NCI-H2081 treated with DMSO at 0.1 percent for 48 hours (cell line): ENCODE data around the gene AP1S3.
"Not testable (repeated sequence)": the region's sequence is repeated elsewhere in the genome, so short reads cannot be mapped to it uniquely, and the experiment has no call there.

Source experiments
- DNase-seq: peaks from one replicate; lab custom pipeline; 2025; lab: John Stamatoyannopoulos, UW

Gene AP1S3

DNA sequence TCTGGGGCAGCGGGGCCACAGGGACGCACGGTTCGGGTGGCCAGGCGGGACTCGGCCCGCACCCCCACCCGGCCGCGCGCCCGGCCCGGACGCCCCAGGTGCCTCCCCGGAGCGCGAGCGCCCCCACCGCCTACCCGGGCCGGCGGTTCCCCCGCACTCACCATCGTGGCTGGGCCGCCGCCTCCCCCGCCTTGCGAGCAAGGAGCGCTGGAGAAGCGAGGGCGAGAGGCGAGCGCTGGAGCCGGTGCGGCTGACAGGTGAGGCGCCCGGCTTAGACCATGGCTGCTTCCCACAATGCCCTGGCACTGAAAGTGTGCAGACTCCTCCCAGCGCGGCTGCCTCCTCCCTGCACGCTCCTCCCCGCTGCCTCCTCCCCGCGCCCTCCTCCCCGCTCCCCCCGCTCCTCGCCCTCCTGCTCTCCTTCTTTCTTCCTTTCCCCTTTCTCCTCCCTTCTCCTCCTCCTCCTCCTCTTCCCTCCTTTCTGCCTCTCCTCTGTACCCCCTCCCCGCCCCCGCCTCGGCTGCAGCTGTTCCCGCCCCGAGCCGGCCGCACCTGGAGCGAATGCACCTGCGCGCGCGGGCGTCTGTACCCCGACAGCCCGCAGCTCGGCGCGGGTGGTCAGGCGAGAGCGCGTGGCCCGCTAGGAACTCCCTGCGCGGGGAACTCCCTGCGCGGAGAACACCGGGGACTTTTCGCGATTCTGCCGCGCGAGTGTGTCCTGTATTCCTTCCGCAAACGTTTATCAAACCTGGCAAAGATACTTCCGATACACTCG, at the start of gene AP1S3:
Gene AP1S3 (minus strand): TSS at position 296 of the 775 bp plus-strand sequence. CDS start 132 bp downstream, at position 164.
- DNase-seq = peak; percentile 60

DNA sequence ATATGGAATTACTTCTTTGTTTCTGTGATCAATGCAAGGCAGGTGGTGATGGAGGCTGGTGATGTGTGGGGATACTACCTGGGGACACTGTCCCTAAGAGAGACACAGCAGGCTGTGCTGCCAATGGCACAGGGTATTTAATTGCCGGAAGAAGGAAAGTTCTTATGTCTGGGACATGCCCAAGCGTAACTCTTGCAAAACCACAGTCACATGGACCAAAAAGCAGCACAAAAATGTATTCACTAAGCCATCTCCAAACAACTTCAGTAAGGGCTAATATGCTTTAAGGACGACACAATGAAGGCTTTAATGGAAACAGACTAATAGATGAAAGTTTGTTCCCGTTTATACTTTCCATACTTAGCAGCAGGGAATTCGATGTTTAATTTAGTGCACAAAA, 49.7 kb upstream of the AP1S3 start:
- no peak for DNase-seq

DNA sequence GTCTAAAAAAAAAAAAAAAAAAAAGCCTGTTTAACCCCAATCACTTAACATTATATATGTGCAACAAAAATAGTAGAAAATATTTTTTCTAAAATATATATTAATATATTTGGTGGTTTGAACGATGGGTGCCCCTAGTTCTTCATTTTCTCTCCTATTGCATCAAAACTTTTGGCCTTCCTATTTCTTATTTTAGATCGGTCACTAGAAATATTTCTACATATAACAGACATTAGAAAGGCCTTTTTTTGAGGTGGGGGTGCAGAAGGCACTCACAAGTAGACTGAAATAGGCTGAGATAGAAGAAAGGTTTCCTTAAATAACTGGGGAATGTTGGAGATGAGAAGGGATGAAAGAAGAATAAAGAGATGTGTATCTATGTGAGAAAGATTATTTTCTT, 49.3 kb upstream of the AP1S3 start:
- DNase-seq = no peak

DNA sequence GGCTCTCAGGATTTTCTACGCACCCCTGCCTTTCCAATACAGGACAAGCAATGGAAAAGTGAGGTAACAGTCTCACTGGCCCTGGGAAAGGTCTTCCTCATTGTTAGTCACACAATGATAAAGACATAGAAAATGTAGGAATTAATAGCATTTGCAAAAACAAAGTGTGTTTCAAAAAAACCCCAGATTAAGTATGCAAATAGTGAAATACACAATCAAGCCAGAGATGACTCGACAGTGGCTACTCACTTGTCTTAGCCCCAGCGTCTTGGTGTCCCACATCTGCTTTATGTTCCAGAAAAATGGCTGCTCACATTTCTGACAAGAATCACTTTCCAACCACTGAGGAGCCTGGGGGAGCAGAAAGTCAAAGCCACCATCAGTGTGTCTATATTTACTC, 47.0 kb upstream of the AP1S3 start:
- no peak for DNase-seq

DNA sequence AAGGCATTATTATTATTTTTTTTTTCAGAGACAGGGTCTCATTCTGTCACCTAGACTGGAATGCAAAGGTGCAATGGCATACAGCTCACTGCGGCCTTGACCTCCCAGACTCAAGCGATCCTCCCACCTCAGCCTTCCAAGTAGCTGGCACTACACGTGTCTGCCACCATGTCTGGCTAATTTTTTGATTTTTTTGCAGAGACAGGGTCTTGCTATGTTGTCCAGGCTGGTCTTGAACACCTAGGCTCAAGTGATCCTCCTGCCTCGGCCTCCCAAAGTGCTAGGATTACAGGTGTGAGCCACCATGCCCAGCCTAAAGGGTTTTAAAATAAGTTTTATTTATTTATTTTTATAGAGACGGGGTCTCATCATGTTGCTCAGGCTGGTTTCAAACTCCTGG, 45.3 kb upstream of the AP1S3 start:
- no peak for DNase-seq

DNA sequence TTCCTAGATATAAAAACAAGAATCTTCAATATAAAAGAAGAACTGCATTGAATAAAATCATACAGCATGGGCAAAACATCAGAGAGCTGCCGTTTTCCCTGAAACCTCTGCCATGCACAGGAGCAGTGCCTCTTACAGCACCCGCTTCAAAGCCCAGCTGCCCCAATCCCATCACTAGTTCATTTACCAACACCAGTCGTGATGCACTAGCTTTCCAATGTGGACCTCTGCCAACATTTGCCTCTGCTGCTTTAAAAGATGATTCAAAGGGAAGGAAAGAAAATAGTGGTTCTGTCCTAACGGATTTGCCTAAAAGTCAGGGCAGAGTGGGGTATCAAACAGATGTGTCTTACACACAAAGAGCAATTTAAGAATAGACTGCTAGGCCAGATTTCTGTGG, 43.4 kb upstream of the AP1S3 start:
- no peak for DNase-seq

DNA sequence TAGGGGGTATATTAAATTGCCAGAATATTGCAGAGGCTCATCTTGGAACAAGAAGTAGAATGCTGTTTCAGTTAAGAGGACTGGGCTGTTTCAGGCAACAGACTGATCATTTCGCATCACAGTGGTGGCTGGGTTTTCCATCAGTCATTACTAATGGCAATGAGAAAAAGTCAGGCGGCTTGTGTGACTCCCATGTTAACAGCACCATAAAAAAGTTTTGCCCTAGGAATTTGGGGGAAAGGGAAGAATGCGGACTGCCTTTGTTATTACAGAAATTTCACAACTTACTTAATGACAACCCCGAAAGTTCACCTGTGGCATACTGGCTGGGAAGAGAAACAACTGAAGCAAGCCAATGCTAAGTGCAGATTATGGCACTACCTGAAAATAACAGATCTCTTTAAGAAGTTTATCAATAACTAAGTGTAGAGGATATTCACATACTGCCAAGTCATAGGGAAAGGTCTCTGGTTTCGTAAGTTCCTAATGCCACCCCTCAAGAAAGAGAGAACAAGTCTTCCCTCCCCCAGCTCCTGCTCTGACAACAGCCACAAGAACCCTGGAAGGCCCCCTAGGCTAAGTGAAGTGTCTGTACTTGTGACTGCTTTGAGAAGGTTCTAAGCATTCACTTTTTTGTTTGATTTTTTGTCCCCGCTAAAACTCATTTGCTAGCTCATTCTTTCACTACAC, 40.5 kb upstream of the AP1S3 start:
- DNase-seq = no peak

DNA sequence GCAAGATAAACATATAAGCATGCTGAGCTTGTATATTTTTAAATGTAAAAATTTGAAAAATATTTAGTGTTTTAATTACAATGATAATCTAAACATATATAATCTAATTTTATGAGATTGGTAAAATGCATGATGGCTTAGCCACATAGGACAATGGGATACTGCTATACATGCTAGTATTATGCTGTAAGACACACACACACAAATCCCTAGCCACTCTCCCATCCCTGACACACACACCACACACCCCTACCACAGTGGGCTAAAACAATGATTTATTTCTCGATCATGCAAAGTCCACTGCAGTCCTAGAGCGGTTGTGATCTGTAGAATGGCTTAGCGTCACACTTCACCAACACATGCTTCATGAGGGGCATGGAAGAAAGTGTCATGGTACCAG, 36.3 kb upstream of the AP1S3 start:
- no peak for DNase-seq

DNA sequence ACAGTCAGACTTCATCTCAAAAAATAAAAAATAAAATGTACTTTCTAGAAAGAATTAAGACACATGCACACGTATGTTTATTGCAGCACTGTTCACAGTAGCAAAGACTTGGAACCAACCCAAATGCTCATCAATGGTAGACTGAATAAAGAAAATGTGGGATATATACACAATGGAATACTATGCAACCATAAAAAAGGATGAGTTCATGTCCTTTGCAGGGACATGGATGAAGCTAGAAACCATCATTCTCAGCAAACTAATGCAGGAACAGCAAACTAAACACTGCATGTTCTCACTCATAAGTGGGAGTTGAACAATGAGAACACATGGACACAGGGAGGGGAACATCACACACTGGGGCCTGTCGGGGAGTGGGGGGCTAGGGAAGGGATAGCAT, 35.4 kb upstream of the AP1S3 start:
- not testable (repeated sequence) for DNase-seq

DNA sequence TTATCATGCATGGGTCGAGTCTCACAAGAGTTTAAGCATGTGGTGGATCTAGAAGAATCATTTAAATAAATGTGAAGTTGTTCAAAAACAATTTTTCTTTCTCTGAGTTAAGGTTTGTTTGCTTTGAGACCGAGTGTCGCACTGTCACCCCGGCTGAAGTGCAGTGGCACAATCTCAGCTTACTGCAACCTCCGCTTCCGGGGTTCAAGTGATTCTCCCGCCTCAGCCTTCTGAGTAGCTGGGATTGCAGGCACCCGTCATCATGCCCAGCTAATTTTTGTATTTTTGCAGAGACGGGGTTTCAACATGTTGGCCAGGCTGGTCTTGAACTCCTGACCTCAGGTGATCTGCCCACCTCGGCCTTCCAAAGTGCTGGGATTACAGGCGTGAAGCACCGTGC, 34.3 kb upstream of the AP1S3 start:
- not testable (repeated sequence) for DNase-seq

DNA sequence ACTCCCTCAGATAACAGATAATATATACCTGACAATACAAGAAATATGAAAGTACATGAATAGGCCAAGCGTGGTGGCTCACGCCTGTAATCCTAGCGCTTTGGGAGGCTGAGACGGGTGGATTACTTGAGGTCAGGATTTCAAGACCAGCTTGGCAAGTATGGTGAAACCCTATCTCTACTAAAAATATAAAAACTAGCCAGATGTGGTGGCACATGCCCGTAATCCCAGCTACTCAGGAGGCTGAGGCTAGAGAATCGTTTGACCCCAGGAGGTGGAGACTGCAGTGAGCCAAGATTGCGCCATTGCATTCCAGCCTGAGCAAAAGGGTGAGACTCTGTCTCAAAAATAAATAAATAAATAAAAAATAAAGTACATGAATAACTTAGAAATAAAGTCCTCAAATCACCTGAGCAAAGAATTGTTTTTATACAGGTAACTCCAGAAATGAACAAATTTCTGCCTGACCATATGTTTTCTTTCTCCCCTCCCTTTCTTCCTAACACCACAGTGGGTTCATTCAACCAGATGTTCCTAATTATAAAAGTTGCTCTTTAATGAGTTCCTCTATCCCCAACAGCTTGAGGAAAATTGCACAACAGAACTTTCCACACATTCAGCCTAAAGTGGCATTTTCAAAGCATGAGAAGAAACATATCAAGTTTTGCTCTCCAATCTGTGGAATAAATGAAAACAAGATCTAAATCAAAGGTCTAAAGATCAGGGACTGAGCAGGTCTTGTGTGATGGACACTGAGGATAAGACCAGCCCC, 33.6 kb upstream of the AP1S3 start:
- DNase-seq = no peak

DNA sequence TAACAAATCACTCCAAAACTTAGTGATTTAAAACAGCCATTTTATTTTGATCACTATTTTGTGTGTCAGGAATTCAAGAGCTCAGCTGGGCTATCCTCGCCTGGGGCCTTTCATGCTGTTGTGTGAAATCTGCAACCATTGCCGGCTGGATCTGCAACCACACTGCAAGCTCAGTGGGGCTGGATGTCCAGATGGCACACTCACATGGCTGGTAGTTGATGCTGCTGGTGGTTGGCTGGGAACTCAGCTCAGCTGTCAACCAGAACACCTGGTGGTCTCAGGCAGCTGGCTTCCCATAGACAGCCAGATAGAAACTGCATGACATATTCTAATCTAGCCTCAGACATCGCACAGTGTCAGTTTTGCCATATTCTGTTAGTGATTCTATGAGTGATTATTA, 30.6 kb upstream of the AP1S3 start:
- no peak for DNase-seq

DNA sequence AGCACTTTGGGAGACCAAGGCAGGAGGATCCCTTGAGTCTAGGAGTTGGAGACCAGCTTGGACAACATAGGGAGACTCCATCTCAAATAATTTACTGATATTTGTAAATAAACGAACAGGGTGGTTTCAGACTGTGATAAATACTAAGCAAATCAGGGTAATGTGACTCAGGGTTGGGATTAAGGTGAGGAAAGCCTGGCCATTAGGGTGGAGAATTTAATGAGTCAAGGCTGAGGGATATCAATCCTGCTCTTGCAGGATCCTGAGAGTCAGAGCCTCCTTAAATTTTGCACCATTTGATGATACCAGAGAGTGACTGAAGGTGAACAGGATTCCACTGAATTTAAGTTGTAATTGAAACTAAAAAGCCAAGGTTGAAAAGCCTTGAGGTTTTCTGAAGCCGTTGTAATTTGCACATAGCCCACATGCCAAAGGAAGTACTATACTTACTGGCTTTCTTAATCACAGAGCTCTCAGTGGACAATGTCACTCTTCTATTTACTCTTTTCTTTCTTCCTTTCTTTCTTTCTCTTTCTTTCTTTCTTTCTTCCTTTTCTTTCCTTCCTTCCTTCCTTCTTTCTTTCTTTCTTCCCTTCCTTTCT, 28.6 kb upstream of the AP1S3 start:
- DNase-seq = no peak

DNA sequence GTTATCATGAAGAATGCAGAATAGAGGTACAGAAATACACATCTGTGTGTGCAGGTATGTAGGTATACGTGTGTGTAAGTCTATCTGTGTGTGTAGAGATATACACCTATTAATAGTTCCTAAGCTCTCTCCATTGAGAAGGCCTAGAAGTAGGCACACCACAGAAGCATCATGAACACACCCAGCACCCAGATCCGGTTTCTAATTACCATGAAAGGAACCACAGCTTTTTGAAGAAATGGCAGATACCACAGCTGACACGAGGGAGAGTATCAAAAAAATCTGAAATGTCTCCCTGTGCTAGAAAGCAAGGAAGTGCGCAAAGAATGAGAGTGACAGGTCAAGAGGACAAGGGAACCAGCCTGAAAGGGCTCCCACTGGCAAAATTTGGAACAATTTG, 27.7 kb upstream of the AP1S3 start:
- no peak for DNase-seq

DNA sequence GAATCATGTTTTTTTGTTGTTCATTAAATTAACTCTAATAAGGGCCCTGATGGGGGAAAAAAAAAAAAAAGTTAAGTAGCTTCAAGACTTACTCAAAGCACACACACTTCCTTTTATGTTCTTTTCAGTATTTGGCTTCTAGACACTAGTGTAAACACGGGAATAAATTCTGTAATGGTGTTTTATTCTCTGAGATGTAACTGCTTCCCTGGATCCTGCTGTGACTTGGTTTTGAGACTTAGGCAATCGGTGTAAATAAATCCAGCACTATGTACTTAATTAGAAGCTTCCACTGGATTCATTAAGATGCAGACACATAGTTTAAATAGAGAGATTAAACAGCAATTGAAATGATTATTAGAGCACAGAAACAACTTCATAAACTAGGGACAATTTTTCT, 26.1 kb upstream of the AP1S3 start:
- DNase-seq = no peak

DNA sequence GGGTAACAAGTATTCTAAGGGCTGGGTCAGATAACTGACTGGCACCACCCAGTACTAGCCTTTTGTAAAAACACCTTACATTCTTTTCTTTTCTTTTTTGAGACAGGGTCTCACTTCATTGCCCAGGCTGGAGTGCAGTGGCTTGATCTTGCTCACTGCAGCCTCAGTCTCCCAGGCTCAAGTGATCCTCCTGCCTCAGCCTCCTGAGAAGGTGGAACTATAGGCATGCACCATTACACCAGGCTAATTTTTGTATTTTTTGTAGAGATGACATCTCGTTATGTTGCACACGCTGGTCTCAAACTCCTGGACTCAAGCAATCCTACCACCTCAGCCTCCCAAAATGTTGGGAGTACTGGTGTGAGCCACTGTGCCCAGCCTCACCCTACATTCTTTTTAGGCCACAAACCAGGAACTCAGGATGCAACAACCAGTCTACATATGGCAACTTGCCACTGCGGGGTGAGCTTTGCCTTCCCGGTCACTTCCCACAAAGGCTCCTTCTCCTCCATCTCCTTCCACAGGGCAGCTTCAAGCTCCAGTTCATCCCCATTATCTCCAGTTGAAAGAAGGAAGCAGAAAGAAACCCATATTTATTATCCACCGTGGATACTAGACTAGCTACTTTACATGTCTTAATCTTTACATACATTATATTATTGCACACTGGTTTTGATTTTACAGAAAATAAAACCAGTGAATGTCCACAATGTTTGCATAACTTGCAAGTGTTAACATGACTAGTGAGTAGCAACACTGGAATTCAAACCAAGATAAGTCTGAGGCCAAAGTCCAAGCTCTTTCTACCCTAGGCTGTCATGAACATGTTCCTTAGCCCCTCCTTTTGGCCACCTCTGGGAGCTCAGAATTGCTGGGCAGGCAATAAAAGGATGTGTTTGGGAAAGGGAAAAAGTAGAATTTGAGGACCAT, 23.7 kb upstream of the AP1S3 start:
- DNase-seq = no peak

DNA sequence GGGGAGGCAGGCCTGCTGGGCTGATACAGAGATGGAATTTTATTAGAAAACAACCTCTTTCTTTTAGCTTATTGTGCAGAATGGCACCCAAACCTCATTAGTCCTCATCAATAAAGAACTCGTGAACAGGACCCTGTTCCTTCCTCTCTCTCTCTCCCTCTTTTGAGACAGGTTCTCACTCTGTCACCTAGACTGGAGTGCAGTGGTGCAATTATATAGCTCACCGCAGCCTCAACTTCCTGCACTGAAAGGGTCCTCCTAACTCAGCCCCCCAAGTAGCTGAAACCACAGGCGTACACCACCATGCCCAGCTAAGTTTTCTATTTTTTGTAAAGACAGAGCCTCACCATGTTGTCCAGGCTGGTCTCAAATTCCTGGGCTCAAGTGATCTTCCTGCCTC, 21.7 kb upstream of the AP1S3 start:
- DNase-seq = no peak

DNA sequence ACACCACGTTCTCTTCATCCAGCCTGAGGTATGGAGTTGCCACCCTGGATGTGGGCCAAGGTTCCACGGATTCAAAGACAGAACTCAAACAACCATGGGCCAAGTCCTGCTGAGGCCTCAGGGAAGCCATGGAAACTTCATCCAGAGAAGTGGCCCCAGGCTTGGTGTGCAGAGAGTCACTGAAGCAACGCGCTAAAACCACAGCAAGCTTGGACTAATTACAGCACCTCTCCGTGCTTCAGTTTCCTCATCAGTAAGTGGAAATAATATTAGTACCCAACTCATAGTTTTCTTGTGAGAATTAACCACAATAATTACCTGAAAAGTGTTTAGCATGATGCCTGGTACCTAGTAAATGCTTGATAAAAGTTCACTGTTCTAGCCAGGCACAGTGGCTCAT, 19.2 kb upstream of the AP1S3 start:
- no peak for DNase-seq

DNA sequence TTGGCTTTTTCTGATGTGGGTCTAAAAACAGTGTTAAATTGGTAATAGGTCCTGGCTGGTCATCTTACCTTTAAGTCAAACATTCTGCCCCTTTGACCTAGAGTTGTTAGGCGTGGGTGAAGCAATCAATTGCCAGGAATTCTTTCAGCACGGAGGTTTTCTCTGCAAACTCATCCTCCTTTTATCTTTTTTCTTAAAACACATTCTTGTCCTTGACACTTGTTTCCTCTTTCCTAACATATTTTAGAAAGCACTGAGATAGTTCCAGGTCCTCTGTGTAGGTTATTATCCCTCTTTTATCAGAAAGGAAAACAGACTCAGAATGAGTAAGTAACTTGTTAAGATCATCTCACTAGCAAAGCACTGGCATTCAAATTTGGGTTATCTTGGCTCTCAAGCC, 18.6 kb upstream of the AP1S3 start:
- DNase-seq = no peak

DNA sequence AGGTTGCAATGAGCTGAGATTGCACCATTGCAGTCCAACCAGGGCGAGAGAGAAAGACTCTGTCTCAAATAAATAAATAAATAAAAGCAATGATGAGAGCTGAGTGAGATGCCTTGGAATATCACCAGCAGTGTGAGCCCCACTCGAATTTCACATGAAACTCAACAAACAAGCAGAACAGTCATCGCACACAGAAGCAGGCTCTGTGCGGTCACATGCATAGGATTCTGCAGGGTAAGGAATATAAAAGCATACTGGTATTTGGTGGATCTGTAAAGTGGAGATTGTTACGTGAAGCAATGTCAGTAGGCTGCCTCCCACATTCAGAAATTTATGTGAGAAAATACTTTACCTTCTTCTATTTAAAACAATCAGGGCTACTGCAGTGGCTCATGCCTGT, 18.0 kb upstream of the AP1S3 start:
- DNase-seq = no peak

DNA sequence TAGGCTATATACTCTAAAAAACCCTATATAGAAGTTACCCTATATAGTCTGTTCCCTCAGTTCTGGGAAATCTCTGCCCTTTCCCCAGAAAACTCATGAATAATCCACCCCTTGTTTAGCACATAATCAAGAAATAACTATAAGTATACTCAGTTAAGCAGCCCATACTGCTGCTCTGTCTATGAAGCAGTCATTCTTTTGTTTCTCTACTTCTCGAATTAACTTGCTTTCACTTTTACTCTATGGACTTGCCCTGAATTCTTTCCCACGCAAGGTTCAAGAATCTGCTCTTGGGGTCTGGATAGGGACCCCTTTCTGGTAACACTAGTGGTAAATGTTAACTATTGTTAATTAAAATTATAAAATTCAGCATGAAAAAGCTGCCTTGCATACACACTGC, 17.4 kb upstream of the AP1S3 start:
- no peak for DNase-seq
